ENCODE data around the gene FHAD1. TPM values are rescaled to one million over a fixed set of nuclear protein-coding genes. Genes with fewer than 3 reads are reported as not detected.

Gene FHAD1
- total RNA-seq, 6 donors from 2014 or later, result 2.0 to 45.8 (median 12.5) TPM

DNA sequence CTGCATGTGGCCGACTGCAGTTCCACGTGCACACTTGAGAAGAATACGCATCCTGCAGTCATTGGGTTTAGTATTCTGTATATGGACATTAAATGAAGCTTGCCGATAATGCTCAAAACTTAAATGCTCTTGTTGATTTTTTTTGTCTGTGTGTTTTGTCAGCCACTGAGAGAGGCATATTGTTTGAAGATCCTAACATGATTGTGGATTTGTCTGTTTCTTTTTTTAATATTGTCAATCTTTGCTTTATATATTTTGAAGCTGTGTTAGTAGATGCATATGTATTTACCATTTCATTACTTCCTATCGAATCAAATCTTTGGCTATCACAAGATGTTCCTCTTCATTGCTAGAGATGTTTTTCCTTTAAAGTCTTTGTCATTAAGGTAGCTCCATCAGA lies 73.2 kb downstream of the FHAD1 start:
- 93% methylated on average over 5 of the region's 5 CpGs for WGBS, 2 donors
- no peaks in the 10 kb centered on the region for H3K27me3 ChIP-seq
- no peaks in the 10 kb centered on the region for H3K9me3 ChIP-seq
- H3K4me1 ChIP-seq, result peaks cover 0 to 10% (median 3%) of the 10 kb centered on the region in 4 donors
- ATAC-seq (ENCODE audit: low FRiP score in 2 of 2) (no peak), DNase-seq (no peak)
- no peak for TF ChIP-seq EP300 (IDR thresholded peaks at IDR 0.05)
- TF ChIP-seq POLR2A (IDR thresholded peaks at IDR 0.05), result no peak
- H3K4me3 ChIP-seq, result no peak overlapping the region
- no peak overlapping the region for H3K27ac ChIP-seq
- no peaks in the 10 kb centered on the region for H3K36me3 ChIP-seq

DNA sequence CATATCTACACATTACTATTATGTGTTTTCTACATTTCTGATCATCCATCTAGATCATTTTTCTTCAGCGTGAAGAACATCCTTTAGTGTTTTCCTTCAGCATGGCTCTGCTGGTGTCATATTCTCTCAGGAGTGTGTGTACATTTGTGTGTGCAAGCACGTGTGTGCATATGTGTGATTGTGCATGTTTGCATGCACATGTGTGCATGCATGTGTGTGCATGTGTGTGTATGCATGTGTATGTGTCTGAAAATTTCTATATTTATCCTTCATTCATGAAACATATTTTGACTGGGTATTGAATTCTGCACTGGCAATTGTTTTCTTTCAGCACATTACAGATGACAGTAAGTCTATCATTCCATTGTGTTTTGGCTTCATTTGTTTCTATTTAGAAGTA lies 74.6 kb downstream of the FHAD1 start:
- Histone ChIP-seq H3K4me3 (no peak overlapping the region), H3K27ac (no peak overlapping the region), H3K36me3 (no peaks in the 10 kb centered on the region), H3K4me1 (peaks cover 0 to 11% (median 3%) of the 10 kb centered on the region in 4 donors), H3K9me3 (no peaks in the 10 kb centered on the region), H3K27me3 (no peaks in the 10 kb centered on the region)
- 80 to 91% methylated on average over 2 of the region's 2 CpGs for WGBS, 2 donors
- TF ChIP-seq EP300 (IDR thresholded peaks at IDR 0.05), result no peak
- TF ChIP-seq, protein P1, sequence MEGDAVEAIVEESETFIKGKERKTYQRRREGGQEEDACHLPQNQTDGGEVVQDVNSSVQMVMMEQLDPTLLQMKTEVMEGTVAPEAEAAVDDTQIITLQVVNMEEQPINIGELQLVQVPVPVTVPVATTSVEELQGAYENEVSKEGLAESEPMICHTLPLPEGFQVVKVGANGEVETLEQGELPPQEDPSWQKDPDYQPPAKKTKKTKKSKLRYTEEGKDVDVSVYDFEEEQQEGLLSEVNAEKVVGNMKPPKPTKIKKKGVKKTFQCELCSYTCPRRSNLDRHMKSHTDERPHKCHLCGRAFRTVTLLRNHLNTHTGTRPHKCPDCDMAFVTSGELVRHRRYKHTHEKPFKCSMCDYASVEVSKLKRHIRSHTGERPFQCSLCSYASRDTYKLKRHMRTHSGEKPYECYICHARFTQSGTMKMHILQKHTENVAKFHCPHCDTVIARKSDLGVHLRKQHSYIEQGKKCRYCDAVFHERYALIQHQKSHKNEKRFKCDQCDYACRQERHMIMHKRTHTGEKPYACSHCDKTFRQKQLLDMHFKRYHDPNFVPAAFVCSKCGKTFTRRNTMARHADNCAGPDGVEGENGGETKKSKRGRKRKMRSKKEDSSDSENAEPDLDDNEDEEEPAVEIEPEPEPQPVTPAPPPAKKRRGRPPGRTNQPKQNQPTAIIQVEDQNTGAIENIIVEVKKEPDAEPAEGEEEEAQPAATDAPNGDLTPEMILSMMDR (IDR thresholded peaks at IDR 0.05), result no peak
- TF ChIP-seq POLR2AphosphoS5 (IDR thresholded peaks at IDR 0.05), result no peak
- TF ChIP-seq POLR2A (IDR thresholded peaks at IDR 0.05), result no peak
- no peak for ATAC-seq (ENCODE audit: low FRiP score in 2 of 2)
- no peak for DNase-seq

DNA sequence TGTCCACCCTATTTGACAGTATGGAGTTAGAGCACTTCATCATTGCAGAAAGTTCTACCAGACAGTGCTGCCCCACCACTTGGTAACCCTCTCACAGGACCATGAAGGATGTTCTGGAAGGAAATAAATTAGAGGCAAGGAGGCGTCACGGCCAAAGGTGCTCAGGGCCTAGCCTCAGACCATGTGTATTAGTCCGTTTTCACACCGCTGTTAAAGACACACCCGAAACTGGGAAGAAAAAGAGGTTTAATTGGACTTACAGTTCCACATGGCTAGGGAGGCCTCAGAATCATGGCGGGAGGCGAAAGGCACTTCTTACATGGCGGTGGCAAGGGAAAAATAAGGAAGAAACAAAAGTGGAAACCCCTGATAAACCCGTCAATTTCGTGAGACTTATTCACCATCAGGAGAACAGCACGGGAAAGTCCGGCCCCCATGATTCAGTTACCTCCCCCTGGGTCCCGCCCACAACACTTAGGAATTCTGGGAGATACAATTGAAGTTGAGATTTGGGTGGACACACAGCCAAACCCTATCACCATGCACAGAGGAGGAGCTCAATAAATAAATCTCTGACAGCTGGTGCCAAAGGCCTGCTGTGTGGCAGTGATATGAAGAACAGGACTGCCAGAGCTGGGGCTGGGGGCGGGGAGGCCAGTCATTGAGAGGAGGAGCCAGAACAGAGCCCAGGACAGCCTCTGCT lies 75.8 kb downstream of the FHAD1 start:
- no peaks in the 10 kb centered on the region for H3K36me3 ChIP-seq
- H3K27me3 ChIP-seq, result no peaks in the 10 kb centered on the region
- H3K4me3 ChIP-seq, result no peak overlapping the region
- TF ChIP-seq, protein P1 (IDR thresholded peaks at IDR 0.05), result no peak
- TF ChIP-seq EP300 (IDR thresholded peaks at IDR 0.05) (no peak), POLR2AphosphoS5 (IDR thresholded peaks at IDR 0.05) (no peak), POLR2A (IDR thresholded peaks at IDR 0.05) (no peak)
- H3K4me1 ChIP-seq, result peaks cover 0 to 18% (median 6%) of the 10 kb centered on the region in 4 donors
- no peak overlapping the region for H3K27ac ChIP-seq
- H3K9me3 ChIP-seq, result no peaks in the 10 kb centered on the region
- WGBS, 2 donors, result 76 to 79% methylated on average over 14 of the region's 14 CpGs
- DNase-seq, result no peak
- no peak for ATAC-seq (ENCODE audit: low FRiP score in 2 of 2)

DNA sequence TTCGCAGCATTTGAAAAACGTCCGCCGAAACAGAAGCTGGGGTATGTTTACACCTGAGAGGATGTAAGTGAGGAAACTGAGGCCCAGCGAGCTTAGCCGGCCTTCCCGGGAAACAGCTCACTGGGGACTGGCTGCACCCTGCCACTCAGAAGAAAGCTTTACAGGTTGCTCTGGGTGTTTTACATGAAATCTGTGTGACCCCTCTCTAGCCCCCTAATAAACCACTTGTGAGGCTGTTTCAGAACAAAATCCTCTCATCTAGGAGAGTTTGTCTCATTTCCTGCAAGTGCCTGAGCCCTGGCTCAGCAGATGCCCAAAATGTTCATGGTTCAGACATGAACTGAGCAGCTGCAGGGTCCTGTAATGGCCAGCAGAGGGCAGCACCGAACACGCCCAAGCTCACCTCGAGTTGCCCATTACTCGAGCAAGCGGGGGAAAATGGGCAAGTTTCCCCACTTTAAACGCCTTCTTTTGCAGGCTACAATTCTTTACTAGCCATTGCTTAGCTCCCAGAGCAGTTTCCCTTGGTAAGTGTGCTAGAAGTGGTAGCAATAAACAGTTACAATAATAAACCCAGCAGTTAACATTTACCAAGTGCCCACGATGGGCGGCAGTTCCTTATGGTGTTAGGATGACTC lies 76.4 kb downstream of the FHAD1 start:
- no peak for TF ChIP-seq POLR2A (IDR thresholded peaks at IDR 0.05)
- TF ChIP-seq, protein P1 (IDR thresholded peaks at IDR 0.05), result peak; percentile 90 to 96 (median 94)
- WGBS, 2 donors, result 42 to 56% methylated on average over 9 to 15 of the region's 15 CpGs
- Histone ChIP-seq H3K9me3 (no peaks in the 10 kb centered on the region), H3K36me3 (no peaks in the 10 kb centered on the region), H3K4me3 (no peak overlapping the region), H3K27me3 (no peaks in the 10 kb centered on the region), H3K4me1 (peaks cover 1 to 22% (median 6%) of the 10 kb centered on the region in 4 donors), H3K27ac (no peak overlapping the region)
- DNase-seq, result peak in 1 of 2 donors; percentile 84
- peak; percentile 91 to 92 for ATAC-seq (ENCODE audit: low FRiP score in 2 of 2)

DNA sequence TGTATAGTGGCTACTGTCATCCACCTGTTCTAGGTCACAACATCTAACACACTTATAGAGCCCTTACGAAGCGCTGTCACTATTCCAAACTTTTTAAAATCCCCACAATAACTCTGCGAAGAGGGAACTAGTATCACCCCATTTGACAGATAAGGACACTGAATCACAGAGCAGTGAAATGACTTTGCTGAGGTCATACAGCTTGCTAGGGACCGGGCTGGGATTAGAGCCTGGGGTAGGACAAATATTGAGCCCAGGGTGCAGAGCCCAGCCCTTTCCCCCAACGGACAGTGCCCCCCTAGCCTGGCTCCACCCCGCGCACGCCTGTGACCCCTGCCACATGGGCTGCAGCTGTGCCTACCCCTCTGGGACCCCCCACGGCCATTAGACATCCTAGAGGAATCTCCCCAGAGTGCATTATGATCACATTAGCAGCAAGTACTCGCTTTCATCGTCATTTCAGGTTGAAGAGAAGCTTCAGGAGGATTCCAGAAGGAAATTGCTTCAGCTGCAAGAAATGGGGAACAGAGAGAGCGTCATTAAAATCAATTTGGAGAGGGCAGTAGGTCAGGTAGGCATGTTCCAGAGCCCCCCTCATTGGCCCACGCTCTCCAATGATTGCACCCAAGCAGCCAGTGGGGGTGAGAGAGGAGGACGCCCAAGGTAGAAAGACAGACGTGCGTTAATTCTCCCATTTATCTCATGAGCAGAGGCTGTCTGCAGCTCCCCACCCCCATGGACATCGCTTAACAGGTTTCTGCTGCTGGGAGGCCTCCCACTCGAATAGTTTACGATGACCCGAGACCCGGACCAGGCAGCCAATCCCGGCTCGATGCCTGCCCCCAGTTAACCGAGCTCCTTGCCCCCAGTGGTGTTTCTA lies 77.2 kb downstream of the FHAD1 start:
- no peak for DNase-seq
- ATAC-seq (ENCODE audit: low FRiP score in 2 of 2), result peak in 1 of 2 donors; percentile 7
- no peak for TF ChIP-seq POLR2AphosphoS5 (IDR thresholded peaks at IDR 0.05)
- TF ChIP-seq EP300 (IDR thresholded peaks at IDR 0.05), result no peak
- TF ChIP-seq, protein P1 (IDR thresholded peaks at IDR 0.05), result no peak
- TF ChIP-seq POLR2A (IDR thresholded peaks at IDR 0.05), result no peak
- 60 to 67% methylated on average over 20 to 24 of the region's 24 CpGs for WGBS, 2 donors
- no peak overlapping the region for H3K4me3 ChIP-seq
- H3K9me3 ChIP-seq, result no peaks in the 10 kb centered on the region
- H3K36me3 ChIP-seq, result no peaks in the 10 kb centered on the region
- peaks cover 6 to 29% (median 13%) of the 10 kb centered on the region in 4 donors for H3K4me1 ChIP-seq
- no peak overlapping the region for H3K27ac ChIP-seq
- no peaks in the 10 kb centered on the region for H3K27me3 ChIP-seq

Data from upper lobe of left lung (tissue), 6 donors.